COLO668 (cell line): ENCODE results near the gene CSMD2.
"Not testable (repeated sequence)": the region's sequence is repeated elsewhere in the genome, so short reads cannot be mapped to it uniquely, and the experiment has no call there.

ENCODE experiments used
- DNase-seq: peaks from one replicate; lab custom pipeline; 2025; ENCODE audit not compliant: unreplicated experiment; lab: John Stamatoyannopoulos, UW

The CSMD2 gene

DNA sequence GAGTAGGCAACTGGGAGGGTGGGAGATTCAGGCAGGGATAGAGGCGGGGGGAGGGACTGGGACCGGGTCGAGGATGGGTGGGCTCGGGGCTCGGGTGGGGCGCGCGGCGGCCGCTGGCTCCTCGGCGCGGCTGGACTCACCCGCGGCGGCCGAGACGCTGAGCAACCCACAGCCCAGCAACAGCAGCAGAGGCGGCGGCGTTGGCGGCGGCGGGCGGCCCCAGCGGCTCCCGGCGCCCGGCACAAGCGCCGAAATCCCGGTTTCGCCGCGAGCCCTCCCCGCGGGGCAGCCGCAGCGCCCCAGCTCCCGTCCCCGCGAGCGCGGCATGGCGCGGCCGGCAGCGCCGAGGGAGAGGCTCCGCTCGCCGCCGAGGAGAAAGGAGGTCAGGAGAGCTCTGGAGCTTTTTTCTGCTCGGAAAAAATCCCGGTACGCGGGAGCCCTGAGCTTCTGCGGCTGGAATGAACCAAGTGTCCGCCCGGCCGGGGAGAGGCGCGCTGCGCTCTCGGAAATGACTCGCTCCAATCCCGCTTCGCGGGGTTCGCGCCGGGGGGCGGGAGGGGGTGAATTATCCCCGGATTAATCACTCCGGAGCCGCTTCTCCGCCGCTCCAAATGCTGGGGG, at the start of gene CSMD2:
CSMD2 (minus strand) TSS at position 460 of the 621 bp plus-strand sequence; CDS start at position 327, 133 bp downstream.
- peak; percentile 55 for DNase-seq

DNA sequence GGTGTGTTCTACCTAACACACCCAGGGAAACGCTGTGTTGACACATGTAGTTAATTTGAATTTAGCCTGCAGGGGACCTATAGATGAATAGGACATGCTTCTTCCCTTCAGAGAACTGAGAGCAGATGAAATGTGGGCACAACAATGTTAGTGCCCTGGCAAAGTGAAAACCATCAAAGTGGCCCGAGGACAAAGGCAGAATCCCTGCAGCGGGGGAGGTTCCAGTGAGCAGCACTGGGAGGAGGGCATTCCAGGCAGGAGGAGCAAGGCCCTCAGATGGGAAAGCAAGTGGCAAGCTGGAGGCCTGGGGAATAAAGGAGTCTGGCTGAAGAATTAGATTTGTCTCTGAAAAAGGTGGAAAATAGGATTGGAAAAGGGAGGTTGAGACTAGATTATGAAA, 48.9 kb upstream of the CSMD2 start:
- no peak for DNase-seq

DNA sequence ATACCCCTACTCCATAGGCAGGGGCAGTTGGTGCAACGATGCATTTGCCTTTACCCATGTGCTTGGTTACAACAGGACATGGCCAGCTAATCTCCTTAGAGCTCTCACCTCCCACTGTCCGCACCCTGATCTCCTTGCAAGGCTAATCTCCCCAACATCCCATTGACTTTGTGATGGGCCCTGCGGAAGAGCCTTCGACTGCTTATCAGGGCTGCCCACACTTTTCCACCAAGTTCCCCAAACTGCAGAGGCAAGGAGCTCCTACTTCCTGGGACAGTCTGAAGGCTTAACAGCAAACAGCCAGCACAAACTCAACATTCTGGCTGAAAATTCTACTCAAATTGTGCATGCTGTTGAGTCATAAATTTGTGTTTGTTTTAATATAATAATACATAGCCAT, 47.6 kb upstream of the CSMD2 start:
- DNase-seq: no peak

DNA sequence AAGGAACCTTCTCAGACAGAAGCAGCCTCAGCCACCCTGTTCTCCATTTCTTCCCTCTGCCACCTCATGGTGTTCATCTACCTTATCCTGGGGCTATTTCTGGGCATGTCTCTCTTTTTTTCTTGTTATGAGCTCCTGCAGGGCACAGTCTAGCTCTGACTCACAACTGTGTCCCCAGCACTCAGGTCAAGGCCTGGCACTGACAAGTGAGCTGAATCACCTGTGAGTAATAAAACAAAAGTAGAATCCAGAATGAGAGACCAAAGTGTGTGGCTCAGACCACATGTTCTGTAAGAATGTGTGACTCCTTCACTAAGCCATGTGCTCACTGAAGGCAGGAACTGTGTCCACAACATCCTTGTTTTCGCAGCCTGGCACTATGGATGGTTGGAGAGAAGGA, 34.9 kb upstream of the CSMD2 start:
- no peak for DNase-seq

DNA sequence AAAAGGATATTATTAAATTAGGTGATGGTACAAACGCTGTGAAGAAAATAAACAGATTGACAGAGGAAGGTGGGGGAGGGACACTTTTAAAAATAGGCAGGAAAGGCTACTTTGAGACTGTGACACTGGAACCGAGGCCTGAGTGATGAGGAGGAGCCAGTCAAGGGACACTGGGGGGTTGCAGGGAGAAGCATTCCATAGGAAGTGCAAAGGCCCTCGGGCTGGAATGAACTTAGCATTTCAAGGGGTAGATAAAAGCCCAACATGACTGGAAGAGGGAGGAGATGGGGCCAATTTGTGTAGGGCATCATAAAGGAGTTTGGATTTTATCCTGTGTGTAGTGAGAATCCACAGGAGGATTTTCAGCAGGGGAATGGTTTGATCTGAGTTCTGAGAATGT, 27.6 kb upstream of the CSMD2 start:
- DNase-seq: no peak

DNA sequence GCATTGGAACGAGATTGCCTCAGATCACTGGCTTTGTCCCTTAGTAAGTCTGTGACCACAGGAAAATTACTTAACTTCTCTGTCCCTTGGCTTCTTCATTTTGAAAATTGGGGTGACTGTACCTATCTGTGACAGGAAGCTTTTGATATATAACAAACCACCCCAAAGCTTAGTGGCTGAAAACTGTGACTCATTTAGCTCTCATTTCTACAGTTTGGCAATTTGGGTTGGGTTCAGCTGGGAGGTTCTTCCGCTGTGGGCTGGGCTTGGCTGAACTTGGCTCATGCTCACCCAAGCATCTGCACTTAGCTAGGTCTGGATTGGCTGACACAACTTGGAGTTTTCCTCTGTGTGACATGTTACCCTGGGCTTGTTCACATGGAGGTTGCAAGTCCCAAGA, 25.7 kb upstream of the CSMD2 start:
- no peak for DNase-seq

DNA sequence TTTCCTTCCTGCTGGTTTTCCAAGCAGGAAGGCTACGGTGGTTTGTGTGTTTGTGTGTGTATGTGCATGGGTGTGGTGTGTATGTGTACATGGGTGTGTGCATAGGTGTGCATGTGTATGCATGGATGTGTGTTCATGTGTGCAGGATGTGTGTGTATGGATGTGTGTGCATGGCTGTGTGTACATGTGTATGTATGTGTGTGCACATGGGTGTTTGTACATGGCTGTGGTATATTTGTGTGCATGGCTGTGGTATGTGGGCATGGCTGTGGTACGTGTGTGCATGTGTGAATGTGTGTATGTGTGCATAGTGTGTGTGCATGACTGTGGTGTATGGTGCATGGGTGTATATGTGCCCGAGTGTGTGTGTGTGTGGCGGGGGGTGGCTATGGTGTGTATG, 24.0 kb upstream of the CSMD2 start:
- DNase-seq: no peak

DNA sequence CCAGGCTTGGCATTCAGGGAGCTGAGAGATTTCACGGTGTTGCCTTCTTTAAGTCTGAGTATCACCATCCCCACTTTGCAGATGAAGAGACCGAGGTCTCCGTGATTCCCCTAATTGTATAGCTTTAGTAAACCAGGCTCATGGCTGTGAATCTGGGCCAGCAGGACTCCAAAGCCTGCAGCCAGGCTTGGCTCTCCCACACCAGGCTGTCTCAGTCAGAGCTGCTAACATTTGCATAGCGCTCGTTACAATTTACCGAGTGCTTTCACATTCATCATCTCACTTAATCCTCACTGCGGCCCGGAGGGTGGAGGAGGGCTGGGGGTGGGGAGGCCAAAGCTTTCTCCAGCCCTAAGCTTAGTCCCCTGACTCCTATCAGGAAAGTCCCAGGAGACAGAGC, 23.4 kb upstream of the CSMD2 start:
- no peak for DNase-seq

DNA sequence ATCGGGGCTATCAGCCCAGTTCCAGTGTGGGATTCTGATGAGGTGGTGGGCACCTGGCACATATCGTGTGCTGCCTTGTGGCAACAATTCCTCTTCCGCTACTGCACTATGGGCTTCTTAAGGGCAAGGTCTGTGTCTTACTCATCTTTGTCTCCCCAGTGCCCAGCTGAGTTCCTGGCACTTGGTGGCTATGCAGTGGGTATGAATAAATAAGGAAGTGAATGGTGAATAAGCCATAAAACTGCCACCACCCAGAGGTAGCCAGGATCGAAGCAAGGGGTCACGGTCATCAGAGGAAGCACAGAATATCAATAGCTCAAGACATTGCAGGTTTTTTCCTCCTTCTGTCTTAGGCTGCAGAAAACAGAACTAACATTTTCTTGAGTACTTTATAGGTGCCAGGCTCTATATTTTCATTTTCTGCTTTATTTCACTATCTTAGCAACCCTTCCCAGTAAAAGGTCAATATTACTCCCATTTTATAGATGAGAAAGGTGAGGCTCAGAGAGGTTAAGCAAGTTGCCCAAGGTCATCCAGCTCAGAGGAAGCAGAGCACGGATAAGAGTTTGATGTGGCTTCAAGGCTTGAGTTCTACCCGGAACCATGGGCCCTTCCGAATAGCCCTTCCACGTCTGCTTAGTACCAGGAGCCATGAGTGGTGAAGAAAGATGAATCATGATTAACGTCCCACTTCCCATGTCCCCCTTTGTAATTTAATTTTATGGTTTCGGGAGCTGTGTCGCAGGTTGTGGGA, 21.9 kb upstream of the CSMD2 start:
- no peak for DNase-seq

DNA sequence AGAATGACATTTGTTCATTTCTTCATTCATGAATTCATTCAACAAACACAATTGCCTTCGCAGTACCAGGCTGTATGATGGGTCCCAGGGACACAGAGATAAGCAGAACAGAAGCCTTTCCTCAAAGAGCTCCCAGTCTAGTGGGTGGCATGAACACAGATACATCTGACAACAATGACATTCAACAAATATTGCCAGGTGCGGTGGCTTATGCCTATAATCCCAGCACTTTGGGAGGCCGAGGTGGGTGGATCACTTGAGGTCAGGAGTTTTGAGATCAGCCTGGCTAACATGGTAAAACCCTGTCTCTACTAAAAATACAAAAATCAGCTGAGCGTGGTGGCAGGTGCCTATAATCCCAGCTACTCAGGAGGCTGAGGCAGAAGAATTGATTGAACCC, 18.4 kb upstream of the CSMD2 start:
- not testable (repeated sequence) for DNase-seq

DNA sequence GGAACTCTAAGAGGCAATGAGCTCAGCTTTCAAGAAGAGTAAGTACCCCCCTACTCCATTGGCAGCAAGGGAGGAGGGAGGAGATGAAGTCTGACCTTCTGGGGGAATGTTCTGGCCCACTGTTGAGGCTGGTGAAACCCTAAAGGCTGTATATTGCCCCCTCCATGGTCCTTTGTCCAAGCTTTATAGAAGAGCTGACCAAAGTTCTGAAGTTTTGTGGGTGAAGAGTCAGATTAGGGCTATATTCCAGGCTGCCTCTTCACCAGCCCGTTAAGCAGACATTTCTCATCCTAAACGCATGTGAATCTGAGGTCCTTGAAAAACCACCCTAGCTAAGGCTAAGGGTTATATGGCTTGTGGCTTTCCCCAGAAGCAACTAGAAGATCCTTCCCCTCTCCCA, 13.0 kb upstream of the CSMD2 start:
- DNase-seq: no peak

DNA sequence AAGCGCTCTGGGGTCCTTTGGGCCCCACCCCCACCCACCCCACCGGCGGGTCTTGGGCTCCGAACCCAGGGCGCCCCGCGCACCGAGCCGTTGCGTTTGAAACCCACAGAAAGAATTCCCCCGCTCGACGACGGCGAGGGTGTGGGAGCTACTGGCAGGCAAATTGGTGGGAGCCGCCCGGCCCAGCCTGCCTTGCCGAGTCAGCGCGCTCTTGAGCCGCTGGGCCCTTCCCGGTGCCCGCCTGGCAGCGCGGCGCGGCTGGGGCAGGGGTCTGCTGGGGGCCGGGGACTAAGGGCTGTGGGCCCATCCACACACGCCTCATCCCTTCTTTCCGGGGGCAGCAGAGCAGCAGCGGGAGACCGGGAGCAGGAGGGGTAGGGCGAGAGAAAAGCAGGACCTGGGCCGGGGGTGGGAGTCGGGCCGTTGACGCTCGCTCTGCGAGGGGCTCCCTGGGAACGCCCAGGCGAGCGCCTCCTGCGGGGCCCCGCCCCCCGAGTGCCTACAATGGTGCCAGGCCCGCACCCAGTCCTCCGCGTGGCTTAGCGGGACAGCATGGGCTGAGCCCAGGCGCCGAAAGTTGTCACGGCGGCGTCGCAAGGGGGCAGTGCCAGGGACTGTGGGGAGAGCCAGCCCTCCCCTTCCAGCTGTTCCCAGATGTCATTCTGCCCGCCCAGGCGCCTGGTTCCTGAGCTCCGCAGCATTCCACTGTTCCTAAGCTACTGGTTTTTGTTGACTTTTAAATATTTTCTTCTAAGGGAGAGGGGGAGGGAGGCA, 12.0 kb upstream of the CSMD2 start, which contains the start of gene C1orf94:
C1orf94 (plus strand) TSS at position 78 of the 774 bp plus-strand sequence. CDS start 883 bp downstream, outside the sequence.
- no peak for DNase-seq

DNA sequence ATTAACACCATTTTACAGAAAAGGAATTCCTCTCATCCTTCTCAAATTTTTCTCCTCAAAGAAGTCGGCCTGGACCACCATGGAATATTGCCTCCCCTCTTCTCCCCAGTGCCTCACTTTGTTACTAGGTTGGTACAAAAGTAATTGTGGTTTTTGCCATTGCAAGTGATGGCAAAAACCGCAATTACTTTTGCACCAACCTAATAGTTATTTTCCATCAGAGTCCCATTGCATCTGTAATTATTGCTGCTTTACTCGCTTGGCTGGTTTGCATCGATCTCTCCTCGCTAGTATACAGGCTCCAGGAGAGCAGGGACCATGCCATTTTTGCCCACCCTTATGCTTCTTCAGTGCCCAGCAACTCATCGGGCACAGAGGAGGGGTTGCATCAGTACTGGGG, 10.7 kb upstream of the CSMD2 start:
- DNase-seq: no peak

DNA sequence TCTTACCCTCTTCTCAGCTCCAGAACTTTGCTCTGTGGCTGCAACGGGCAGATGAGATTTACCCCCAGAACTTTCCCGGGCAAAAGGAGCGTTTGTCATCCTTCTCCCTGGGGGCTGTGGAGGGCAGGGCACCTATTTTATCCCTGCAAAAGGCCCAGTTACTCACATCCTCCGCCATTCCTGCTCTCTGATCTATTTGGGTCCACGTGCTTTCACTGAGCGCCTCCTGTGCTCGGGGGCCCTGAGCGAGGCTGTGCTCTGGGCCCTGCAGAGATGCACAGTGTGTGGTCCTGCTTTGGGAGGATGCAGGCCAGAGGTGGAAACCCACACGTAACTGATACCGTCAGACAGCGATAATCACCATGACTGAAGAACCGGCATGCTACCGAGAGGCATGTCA, 2.4 kb upstream of the CSMD2 start:
- no peak for DNase-seq

DNA sequence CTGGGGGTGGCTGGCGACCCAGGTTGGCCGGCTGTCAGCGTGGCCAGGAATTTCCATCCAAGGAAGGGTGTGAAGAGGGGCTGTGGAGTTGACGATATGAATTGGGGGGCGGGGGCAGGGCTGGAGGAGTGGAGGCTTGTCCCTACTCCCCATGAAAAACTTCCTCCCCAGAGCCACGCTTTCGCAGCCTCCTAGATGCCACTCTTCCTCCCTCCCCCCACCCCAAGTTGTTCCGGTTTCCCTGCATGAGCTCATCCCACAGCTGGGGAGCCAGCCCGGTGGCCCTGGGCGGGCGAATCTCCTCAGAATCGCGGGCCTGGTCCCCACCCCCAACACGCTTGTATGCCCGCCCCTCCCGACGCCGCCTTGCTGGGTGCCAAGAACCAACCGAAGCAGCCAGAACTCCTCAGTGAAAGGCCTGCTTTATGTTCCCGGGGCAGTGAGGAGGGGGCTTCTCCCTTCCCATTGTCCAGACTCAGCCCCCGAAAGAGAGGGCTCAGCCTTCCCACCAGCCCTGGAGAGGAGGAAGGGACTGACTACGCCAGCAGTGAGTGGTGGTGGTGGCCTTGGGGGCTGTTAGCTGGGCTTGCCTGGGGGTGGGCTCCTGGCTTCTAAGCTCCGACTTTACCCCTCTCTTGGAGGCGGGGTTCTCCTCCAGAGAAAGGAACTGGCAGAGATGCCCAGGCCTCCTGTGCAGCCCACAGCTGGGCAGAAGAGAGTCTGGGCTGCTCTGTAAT, 1.8 kb upstream of the CSMD2 start:
- no peak for DNase-seq

DNA sequence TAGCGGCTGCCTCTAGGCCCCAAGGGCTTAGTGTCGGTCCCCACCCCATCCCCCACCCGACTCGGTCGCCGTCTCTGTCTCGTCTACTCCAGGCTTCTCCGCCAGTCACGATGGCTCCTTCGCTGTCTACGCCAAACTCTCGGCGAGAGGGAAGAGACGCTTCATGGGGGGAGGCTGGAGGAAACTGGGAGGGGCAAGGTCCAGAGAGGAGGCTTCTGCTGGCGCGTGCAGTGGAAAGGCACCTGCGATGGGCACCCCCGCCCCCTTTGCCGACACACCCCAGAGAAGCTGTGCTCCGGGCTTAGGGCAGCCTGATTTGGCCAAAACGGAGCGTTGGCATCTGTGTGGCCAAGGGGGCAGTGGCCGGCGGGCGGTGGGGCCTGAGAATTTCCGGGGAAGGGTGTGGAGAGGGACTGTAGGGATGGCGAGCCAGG, 1.2 kb upstream of the CSMD2 start:
- no peak for DNase-seq

DNA sequence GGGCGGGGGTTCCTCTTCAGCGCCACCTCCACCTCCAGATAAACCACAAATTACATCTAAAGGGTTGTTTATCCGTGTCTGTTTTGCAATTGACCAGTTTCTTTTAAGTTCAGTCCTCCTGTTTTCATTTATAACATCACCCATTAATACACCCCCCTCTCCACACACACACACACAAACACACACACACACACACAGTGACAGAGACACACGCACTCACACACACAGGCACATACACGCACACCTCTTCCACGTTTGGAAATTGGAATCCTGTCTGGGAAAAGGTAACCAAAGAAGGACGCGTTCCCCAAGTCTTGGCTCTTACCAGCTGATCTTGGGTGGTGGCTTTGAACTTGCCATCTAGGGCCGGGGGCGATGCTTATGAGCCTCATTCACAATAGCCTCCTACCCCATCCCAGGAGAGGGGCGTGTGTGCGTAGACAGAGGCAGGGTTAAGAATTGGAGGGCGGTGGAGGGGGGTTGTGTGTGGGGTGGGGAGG, 442 bp upstream of the CSMD2 start:
- DNase-seq: no peak

DNA sequence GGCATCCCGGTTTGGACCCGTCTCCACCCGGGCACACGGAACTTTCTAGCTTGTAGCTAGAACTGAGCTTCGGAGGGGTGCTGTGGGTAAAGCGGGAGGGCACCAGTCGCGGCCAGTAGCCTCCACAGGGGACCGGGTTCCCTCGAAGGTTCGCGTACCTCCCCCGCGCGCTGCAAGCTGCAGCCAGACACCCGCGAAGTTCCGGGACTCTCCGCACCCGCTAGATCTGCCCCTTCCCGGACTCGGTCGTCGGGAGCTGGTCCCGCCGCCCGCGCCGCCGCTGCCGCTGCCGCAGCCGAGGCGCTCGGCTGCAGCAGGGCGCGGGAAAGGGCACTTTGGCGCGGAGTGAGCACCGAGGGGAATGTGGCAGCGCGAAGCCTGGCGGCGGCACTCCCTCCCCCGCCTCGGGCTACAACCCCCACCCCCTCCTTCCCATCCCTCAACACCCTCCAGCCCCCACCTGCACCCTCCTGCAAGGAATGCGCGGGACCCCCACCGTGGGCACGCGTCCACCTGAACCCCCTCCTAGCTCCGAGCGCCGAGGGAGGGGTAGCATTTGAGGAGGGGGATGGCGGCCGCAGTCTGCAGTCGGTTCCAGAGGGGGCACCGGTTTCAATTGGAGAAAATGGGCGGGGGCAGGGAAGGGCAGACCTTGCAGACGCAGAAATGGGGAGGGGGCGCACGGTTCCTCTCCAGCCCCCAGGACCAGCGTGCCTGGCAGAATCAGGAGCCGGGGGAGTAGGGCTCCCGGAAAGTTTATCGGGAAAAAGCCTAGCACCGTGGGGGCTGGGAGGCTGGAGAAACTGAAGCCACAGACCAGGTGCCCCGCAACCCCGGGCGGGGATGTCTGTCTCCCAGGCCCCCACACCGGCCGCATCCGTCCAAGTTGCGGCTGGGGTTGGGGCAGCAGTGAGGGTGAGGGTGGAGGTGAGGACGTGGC, 968 bp downstream of the CSMD2 start:
- DNase-seq: peak; percentile 48

DNA sequence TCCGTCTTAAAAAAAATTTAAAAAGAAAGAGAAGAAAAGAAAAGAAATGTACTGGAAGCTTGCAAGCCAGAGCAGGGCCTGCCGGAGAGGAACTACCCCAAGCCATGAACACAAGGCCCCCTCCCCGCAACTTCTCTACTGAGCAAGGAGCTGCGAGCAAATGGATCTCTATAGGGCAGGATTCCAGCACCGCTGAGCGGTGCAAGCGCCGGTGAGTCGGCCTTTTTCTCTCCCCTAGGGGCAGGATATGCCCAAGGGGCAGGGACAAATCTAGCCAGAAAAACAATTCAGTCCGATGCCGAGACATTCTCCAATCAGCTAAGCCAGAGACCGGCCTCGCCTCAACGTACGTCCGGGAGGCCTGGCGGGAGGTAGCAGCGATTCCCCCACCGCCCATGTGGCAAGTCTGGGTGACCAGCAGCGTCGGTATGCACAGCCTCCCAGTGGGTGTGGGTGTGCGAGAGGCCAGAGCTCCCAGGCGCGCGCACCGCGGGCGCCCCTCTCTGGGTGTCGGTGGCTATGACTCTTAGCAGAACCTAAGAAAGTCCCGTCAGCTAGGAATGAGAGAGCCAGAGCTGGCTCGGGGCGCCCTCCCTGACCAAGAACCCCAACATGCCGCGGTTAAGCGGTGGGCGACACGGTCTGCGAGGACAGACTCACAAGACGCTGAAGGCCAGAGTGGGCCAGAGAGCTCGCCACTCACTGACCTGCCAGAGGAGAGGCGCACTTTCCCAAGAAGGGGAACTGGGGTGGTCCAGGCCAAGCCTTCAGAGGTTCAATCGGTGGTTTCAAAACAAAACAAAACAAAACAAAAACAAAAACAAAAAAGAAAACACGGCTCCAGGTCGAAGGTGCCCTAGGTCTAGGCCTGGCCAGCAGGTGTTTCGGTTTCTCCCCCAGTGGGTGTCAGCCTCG, 1.9 kb downstream of the CSMD2 start:
- peak; percentile 54 for DNase-seq
